Caco-2 (cell line): ENCODE data around the gene PRRG2. TPM values are rescaled to one million over a fixed set of nuclear protein-coding genes. Genes with fewer than 3 reads are reported as not detected.

ENCODE experiments used
- BruUV-seq: library from RNA; stranded (reverse); fragments of 400-500 nt; replicated peaks from 2 replicates; lab custom pipeline; 2021; lab: Mats Ljungman, UMichigan
- CTCF ChIA-PET: fragments of 300-600 bp; sonication (Branson Sonifier 250); formaldehyde crosslinking; loops from one replicate; lab custom pipeline; 2022; ENCODE audit warnings: antibody characterized with exemption; lab: Charles Lee
- POLR2A ChIA-PET: fragments of 300-600 bp; sonication (Branson Sonifier 250); formaldehyde crosslinking; loops from one replicate; lab custom pipeline; 2022; ENCODE audit warnings: antibody characterized with exemption; lab: Charles Lee
- DNase-seq, 2 experiments: peaks; one replicate each; pipeline versions ENCODE4 v3.0.0 to v3.0.0-alpha.2; 2020 to 2022
- H3K27me3 ChIP-seq: replicated peaks from 2 replicates; pipeline ENCODE4 v1.6.0; 2011; ENCODE audit warnings: low read length; ENCODE audit not compliant: control insufficient read depth, insufficient read depth
- H3K36me3 ChIP-seq: 2 replicates; pipeline ENCODE4 v1.5.1; 2011; ENCODE audit warnings: low read length; ENCODE audit not compliant: control insufficient read depth, insufficient read depth
- H3K4me1 ChIP-seq: fragments of 250-450 bp; sonication (Bioruptor Pico); 2 replicates; pipeline ENCODE4 v1.5.1; 2020; ENCODE audit warnings: mild to moderate bottlenecking
- H3K4me3 ChIP-seq: 2 replicates; pipeline ENCODE4 v1.5.1; 2011; ENCODE audit warnings: low read depth, mild to moderate bottlenecking, control low read depth, low read length
- H3K9me3 ChIP-seq: fragments of 250-450 bp; sonication (Bioruptor Pico); 2 replicates; pipeline ENCODE4 v1.5.1; 2020; ENCODE audit warnings: mild to moderate bottlenecking, moderate library complexity
- H3K27ac Mint-ChIP-seq: one replicate; pipeline ENCODE4 v1.8.0; 2022; ENCODE audit warnings: mixed read lengths; ENCODE audit not compliant: unreplicated experiment
- H3K27me3 Mint-ChIP-seq: one replicate; pipeline ENCODE4 v1.8.0; 2022; ENCODE audit warnings: mixed read lengths; ENCODE audit not compliant: insufficient read depth, unreplicated experiment
- H3K36me3 Mint-ChIP-seq: one replicate; pipeline ENCODE4 v1.8.0; 2022; ENCODE audit warnings: mild to moderate bottlenecking, mixed read lengths; ENCODE audit not compliant: insufficient read depth, unreplicated experiment
- H3K4me1 Mint-ChIP-seq: one replicate; pipeline ENCODE4 v1.8.0; 2022; ENCODE audit warnings: low read depth, mixed read lengths; ENCODE audit not compliant: unreplicated experiment
- H3K4me3 Mint-ChIP-seq: one replicate; pipeline ENCODE4 v1.8.0; 2022; ENCODE audit warnings: mild to moderate bottlenecking, moderate library complexity, mixed read lengths; ENCODE audit not compliant: unreplicated experiment
- H3K9me3 Mint-ChIP-seq: one replicate; pipeline ENCODE4 v1.8.0; 2022; ENCODE audit warnings: mixed read lengths; ENCODE audit not compliant: unreplicated experiment
- CTCF ChIP-seq, 2 experiments: fragments of 200-600 bp in 1 of 2; IDR thresholded peaks; 1 replicate in 1 of 2; 2 replicates in 1 of 2; pipeline versions ENCODE4 v1.5.1 to v1.8.0; 2011 to 2022; ENCODE audit warnings: antibody characterized with exemption in 1 of 2, control low read depth in 1 of 2, inconsistent platforms in 1 of 2, low read depth in 1 of 2, low read length in 1 of 2, mild to moderate bottlenecking in 1 of 2, moderate library complexity in 1 of 2; ENCODE audit not compliant: insufficient read depth in 1 of 2, severe bottlenecking in 1 of 2, unreplicated experiment in 1 of 2
- intact Hi-C: fragments of 100-400 bp; cut with micrococcal nuclease; formaldehyde crosslinking; loops from one replicate; pipeline ENCODE4 v1.10.0; 2022; ENCODE audit not compliant: unreplicated experiment
- total RNA-seq: library from RNA; stranded (reverse); gene quantifications from 2 replicates; pipeline ENCODE4 v1.2.3, GENCODE V29; 2022

Gene PRRG2
- total RNA-seq, 1 experiment from 2014 or later, result 7.7 TPM

DNA sequence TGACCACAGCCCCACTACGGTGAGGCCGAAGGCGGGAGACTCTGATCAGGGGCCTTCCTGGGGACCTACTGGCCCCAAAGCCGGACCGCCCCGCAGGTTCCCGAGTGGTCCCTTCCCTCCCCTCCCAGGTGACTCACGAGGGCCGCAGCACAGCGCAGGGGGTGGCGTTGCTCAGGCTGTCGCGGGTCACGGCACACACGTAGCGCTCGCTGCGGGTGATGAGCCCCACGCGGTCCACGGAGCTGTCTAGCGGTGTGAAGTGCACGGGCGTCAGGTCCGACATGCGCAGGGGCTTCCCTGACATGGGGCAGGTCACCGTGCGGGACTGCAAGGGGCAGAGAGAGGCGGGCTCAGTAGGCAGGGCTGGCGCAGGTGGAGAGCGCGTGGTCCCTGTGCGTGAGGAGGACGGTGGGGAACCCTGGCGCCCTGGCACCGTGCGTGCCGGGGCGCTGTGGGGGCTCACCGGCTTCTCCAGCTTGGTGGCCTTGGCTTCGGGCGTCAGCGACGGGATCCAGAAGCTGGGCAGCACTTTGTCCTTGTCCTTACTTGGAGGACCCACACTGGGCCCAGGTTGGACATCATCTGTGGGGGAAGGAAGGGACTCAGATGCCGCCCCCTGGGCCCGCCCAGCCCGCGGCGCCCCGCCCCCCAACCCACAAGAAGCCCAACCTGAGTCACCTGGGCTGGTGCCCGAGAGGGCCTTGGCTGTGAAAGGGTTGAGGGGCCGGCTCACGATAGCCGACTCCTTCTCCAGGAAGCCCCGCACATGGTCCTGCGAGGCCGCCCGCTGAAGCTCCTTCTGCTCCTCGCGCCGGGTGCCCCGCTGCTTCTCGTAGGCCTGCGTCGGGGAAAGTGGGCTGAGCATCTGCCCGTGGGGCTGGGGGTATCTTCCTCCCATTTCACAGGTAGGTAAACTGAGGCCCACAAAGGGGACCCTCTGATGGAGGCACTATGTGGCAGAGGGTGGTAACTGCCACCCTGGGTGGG is 24.4 kb upstream of the PRRG2 start:
- Histone ChIP-seq H3K9me3 (no peaks in the 10 kb centered on the region), H3K4me1 (peaks cover 26% of the 10 kb centered on the region), H3K36me3 (no peaks in the 10 kb centered on the region; the same call in 1 of the 2 replicates), H3K27me3 (no peaks in the 10 kb centered on the region), H3K4me3 (no peak overlapping the region)
- no peak for DNase-seq
- H3K36me3 Mint-ChIP-seq, result peaks cover 90% of the 10 kb centered on the region
- ChIA-PET POLR2A (no interaction called here), CTCF (no interaction called here)
- TF ChIP-seq CTCF (IDR thresholded peaks at IDR 0.05; ENCODE audit: insufficient read depth in 1 of 2, low read depth in 1 of 2, low read length in 1 of 2, severe bottlenecking in 1 of 2, unreplicated experiment in 1 of 2), result no peak
- peaks cover 15% of the 10 kb centered on the region for H3K4me1 Mint-ChIP-seq
- BruUV-seq, result TSS peak; percentile 25
- H3K27me3 Mint-ChIP-seq, result no peaks in the 10 kb centered on the region
- no peaks in the 10 kb centered on the region for H3K9me3 Mint-ChIP-seq
- no peak overlapping the region for H3K27ac Mint-ChIP-seq
- intact Hi-C loops, result no loop called here
- no peak overlapping the region for H3K4me3 Mint-ChIP-seq

- H3K4me3 ChIP-seq, result no peak overlapping the region
- Mint-ChIP-seq H3K9me3 (no peaks in the 10 kb centered on the region), H3K4me1 (peaks cover 15% of the 10 kb centered on the region), H3K36me3 (peaks cover 79% of the 10 kb centered on the region), H3K27me3 (no peaks in the 10 kb centered on the region), H3K4me3 (no peak overlapping the region), H3K27ac (no peak overlapping the region)
- no TSS peak for BruUV-seq
- H3K36me3 ChIP-seq, result no peaks in the 10 kb centered on the region; the same call in 1 of the 2 replicates
- H3K4me1 ChIP-seq, result peaks cover 22% of the 10 kb centered on the region
- H3K27me3 ChIP-seq, result no peaks in the 10 kb centered on the region
- no peaks in the 10 kb centered on the region for H3K9me3 ChIP-seq
- intact Hi-C loops, result no loop called here
- CTCF ChIA-PET, result interaction anchor here (1.1 to 2.1 kb wide), 2 partner anchors 11 to 13 kb away, joined by 3 to 7 read pairs; no protein-coding TSS in a partner anchor
- POLR2A ChIA-PET, result no interaction called here
- no peak for TF ChIP-seq CTCF (IDR thresholded peaks at IDR 0.05; ENCODE audit: insufficient read depth in 1 of 2, low read depth in 1 of 2, low read length in 1 of 2, severe bottlenecking in 1 of 2, unreplicated experiment in 1 of 2)
- DNase-seq, result no peak
These were observed 23.3 kb upstream of the PRRG2 start for GRCh38 chr19:49557641-49558325.

DNA sequence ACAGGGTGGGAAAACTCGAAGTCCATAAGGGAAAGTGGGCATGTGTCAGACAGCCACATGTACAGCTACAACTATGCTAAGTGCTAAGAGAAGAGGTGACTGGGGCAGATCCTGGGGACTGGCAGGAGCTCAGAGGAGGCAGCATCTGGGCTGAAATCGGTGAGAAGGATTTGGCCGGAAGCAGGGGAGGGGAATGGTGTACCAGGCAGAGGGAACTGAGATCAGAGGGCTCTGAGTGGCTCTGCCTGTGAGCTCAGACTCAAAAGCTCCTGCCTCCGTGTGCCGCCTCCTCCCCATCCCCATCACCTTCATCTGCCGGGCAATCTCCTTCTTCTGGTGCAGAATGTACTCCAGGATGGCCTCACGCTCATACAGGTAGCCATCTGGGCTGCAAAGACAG is 22.5 kb upstream of the PRRG2 start:
- Mint-ChIP-seq H3K27me3 (no peaks in the 10 kb centered on the region), H3K4me1 (peaks cover 12% of the 10 kb centered on the region), H3K36me3 (peaks cover 72% of the 10 kb centered on the region), H3K9me3 (no peaks in the 10 kb centered on the region), H3K4me3 (no peak overlapping the region), H3K27ac (no peak overlapping the region)
- H3K4me1 ChIP-seq, result peaks cover 14% of the 10 kb centered on the region
- no peak overlapping the region for H3K4me3 ChIP-seq
- H3K36me3 ChIP-seq, result no peaks in the 10 kb centered on the region; the same call in 1 of the 2 replicates
- DNase-seq, result no peak
- no TSS peak for BruUV-seq
- CTCF ChIA-PET, result interaction anchor here (0.6 to 2.1 kb wide), 4 partner anchors 12 to 70 kb away, joined by 3 to 7 read pairs (median 6); no protein-coding TSS in a partner anchor
- no peaks in the 10 kb centered on the region for H3K9me3 ChIP-seq
- no peak for TF ChIP-seq CTCF (IDR thresholded peaks at IDR 0.05; ENCODE audit: insufficient read depth in 1 of 2, low read depth in 1 of 2, low read length in 1 of 2, severe bottlenecking in 1 of 2, unreplicated experiment in 1 of 2)
- H3K27me3 ChIP-seq, result no peaks in the 10 kb centered on the region
- POLR2A ChIA-PET, result no interaction called here
- intact Hi-C loops, result no loop called here
